ENCODE data around the gene ZBED5.

Gene ZBED5

DNA sequence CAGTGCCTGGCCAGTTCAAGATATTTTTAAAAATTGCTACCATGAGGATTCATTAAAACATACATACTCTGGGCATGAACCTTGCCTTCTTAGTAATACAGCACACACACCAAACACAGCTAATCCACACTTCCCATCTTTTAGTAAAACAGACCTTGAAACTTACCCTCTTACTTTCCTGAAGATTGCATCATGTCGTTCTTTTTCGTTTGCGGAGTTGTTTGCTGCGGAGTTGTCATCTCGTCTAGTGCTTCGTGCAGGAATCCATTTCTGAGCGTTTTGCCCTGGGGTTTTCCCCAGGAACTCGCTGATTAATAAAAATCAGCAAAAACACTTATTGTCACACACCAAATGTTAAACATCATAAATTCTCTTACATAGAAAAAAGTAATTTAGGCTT lies 52.1 kb downstream of the ZBED5 start:
- Histone ChIP-seq H3K9me3 (ENCODE audit: control insufficient read depth, low read depth, low read length) (no peaks in the 10 kb centered on the region), H3K27ac (ENCODE audit: low read length) (no peak overlapping the region), H3K4me1 (ENCODE audit: control insufficient read depth, low read depth, low read length) (peaks cover 13% of the 10 kb centered on the region), H3K36me3 (ENCODE audit: control insufficient read depth, low read depth, low read length) (peaks cover 69% of the 10 kb centered on the region), H3K4me3 (ENCODE audit: low read length) (no peak overlapping the region), H3K27me3 (ENCODE audit: control insufficient read depth, insufficient read depth, low read length) (no peaks in the 10 kb centered on the region), H3K9ac (ENCODE audit: low read length) (no peak overlapping the region)

DNA sequence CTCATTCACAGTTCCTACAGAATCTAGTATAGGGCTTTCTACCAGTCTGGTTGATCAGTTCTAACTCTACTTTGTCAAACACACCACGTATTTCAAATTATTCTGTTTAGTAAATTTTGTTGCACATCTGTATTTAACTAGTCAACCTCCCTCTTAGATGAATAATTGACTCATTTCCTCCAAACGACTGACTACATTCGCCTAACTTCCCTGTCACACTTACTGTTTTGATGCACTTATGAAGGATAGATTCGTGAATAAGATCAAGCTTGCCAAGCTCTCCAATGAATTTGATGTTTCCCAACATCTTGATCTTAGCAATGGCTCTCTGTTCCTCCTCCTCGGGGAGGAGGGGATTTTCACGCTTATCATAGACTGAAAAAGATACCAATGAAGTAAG lies 54.2 kb downstream of the ZBED5 start:
- no peaks in the 10 kb centered on the region for H3K9me3 ChIP-seq (ENCODE audit: control insufficient read depth, low read depth, low read length)
- no peak overlapping the region for H3K4me3 ChIP-seq (ENCODE audit: low read length)
- peaks cover 5% of the 10 kb centered on the region for H3K4me1 ChIP-seq (ENCODE audit: control insufficient read depth, low read depth, low read length)
- no peak overlapping the region for H3K27ac ChIP-seq (ENCODE audit: low read length)
- H3K36me3 ChIP-seq (ENCODE audit: control insufficient read depth, low read depth, low read length): peaks cover 90% of the 10 kb centered on the region
- H3K9ac ChIP-seq (ENCODE audit: low read length): no peak overlapping the region
- no peaks in the 10 kb centered on the region for H3K27me3 ChIP-seq (ENCODE audit: control insufficient read depth, insufficient read depth, low read length)

Data from iPS-18a (cell line).